Ishikawa (cell line): ENCODE results near the gene RREB1.

ENCODE experiments used
- CEBPB ChIP-seq: IDR thresholded peaks from 2 replicates; pipeline ENCODE4 v1.6.1; 2012
- CREB1 ChIP-seq: IDR thresholded peaks from 2 replicates; pipeline ENCODE4 v1.6.1; 2012; ENCODE audit warnings: low read depth
- EGR1 ChIP-seq: IDR thresholded peaks from 2 replicates; pipeline ENCODE4 v1.6.1; 2012
- EP300 ChIP-seq: IDR thresholded peaks from 2 replicates; pipeline ENCODE4 v1.6.1; 2012; ENCODE audit warnings: borderline replicate concordance
- FOXM1 ChIP-seq: IDR thresholded peaks from 2 replicates; pipeline ENCODE4 v1.6.1; 2012; ENCODE audit warnings: low read depth, borderline replicate concordance
- NFIC ChIP-seq: IDR thresholded peaks from 2 replicates; pipeline ENCODE4 v1.6.1; 2012
- RAD21 ChIP-seq: IDR thresholded peaks from 2 replicates; pipeline ENCODE4 v1.6.1; 2012; ENCODE audit warnings: low read depth
- TAF1 ChIP-seq: IDR thresholded peaks from 2 replicates; pipeline ENCODE4 v1.6.1; 2012; ENCODE audit warnings: low read depth, mild to moderate bottlenecking
- TCF12 ChIP-seq: IDR thresholded peaks from 2 replicates; pipeline ENCODE4 v1.6.1; 2012; ENCODE audit warnings: low read depth
- TEAD4 ChIP-seq: IDR thresholded peaks from 2 replicates; pipeline ENCODE4 v1.6.1; 2012
- YY1 ChIP-seq: IDR thresholded peaks from 2 replicates; pipeline ENCODE4 v1.6.1; 2012; ENCODE audit warnings: low read depth
- ZBTB7A ChIP-seq: IDR thresholded peaks from 2 replicates; pipeline ENCODE4 v1.6.1; 2012; ENCODE audit warnings: low read depth
- TF ChIP-seq, protein P1 (sequence below): IDR thresholded peaks from 2 replicates; pipeline ENCODE4 v1.6.1; 2012; ENCODE audit warnings: low read depth, mild to moderate bottlenecking
- TF ChIP-seq, protein P2 (sequence below): IDR thresholded peaks from 2 replicates; pipeline ENCODE4 v1.6.1; 2012
- TF ChIP-seq, protein P3 (sequence below): IDR thresholded peaks from 2 replicates; pipeline ENCODE4 v1.6.1; 2012

Gene RREB1

DNA sequence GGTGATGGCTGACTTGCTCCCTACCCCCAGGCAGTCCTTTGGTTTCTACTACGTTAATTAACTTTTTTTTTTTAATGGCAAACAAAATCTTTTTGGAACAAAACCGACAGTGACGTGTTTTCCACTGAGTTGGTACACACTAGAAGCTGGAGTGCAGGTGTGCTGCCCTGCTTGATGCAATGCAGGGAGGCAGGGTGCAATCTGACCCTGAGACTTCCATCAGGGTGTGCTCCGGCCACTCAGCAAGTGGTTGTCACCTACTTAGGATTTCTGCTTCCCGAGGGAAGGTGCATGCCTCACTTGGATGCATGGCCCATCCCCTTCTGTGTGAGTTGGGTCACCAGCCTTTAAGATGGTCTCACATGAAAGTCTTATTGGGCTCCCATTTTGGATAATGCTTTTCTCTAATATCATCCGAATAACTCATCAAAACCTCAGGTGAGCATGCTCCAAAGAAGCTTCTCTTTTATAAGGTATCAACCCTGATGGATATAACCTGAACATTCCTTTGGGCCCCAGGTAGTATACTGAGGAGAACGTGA, 14.0 kb downstream of the RREB1 start:
- TF ChIP-seq TCF12 (no peak), NFIC (no peak), RAD21 (no peak), ZBTB7A (no peak), TAF1 (no peak), YY1 (no peak)
- TF ChIP-seq, protein P1, sequence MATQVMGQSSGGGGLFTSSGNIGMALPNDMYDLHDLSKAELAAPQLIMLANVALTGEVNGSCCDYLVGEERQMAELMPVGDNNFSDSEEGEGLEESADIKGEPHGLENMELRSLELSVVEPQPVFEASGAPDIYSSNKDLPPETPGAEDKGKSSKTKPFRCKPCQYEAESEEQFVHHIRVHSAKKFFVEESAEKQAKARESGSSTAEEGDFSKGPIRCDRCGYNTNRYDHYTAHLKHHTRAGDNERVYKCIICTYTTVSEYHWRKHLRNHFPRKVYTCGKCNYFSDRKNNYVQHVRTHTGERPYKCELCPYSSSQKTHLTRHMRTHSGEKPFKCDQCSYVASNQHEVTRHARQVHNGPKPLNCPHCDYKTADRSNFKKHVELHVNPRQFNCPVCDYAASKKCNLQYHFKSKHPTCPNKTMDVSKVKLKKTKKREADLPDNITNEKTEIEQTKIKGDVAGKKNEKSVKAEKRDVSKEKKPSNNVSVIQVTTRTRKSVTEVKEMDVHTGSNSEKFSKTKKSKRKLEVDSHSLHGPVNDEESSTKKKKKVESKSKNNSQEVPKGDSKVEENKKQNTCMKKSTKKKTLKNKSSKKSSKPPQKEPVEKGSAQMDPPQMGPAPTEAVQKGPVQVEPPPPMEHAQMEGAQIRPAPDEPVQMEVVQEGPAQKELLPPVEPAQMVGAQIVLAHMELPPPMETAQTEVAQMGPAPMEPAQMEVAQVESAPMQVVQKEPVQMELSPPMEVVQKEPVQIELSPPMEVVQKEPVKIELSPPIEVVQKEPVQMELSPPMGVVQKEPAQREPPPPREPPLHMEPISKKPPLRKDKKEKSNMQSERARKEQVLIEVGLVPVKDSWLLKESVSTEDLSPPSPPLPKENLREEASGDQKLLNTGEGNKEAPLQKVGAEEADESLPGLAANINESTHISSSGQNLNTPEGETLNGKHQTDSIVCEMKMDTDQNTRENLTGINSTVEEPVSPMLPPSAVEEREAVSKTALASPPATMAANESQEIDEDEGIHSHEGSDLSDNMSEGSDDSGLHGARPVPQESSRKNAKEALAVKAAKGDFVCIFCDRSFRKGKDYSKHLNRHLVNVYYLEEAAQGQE: no peak
- TF ChIP-seq, protein P2, sequence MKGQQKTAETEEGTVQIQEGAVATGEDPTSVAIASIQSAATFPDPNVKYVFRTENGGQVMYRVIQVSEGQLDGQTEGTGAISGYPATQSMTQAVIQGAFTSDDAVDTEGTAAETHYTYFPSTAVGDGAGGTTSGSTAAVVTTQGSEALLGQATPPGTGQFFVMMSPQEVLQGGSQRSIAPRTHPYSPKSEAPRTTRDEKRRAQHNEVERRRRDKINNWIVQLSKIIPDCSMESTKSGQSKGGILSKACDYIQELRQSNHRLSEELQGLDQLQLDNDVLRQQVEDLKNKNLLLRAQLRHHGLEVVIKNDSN: no peak

DNA sequence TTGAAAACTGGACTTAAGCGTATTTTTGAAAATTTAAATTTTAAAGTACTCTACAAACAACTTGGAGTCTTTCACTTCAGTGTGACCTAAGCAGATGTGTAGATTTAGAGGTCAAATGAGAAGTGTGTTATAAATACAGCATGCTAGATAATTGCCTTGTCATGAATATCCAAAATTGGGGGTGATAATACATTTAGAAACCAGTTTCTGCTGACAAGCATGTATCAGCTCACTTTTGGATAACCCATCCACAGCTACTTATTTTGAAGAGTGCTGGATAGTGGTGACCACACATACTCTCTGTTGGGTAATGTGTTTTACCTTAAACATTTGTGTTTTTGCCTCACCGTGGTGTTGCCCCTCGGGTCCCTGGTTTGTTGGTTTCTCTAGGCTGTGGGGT, 14.9 kb downstream of the RREB1 start:
- TF ChIP-seq FOXM1: no peak
- no peak for TF ChIP-seq CREB1
- TF ChIP-seq CEBPB: no peak
- no peak for TF ChIP-seq NFIC

DNA sequence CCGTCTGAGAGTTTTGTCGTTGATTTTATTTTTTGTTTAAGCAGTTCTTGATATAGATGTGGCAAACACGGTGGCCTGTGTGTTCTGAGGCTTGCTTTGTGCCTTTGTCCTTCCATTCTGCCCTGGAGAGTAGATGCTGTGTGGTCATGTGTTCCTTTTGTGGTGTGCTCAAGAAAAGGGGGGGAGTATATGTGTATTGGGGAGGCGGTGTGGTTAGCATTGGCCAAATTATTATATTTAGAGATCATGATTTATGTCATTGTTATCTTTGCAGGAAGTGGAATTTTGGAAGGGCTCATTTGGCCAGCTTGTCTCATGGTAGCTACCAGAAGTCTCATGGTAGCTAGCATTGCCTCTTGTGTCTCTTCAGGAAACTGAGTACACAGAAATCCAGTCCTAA, 16.4 kb downstream of the RREB1 start:
- TF ChIP-seq NFIC (no peak), TEAD4 (no peak), TCF12 (no peak), CEBPB (no peak), EP300 (no peak), TAF1 (no peak), YY1 (no peak)
- TF ChIP-seq, protein P3, sequence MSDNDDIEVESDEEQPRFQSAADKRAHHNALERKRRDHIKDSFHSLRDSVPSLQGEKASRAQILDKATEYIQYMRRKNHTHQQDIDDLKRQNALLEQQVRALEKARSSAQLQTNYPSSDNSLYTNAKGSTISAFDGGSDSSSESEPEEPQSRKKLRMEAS: no peak
- TF ChIP-seq, protein P2: no peak

DNA sequence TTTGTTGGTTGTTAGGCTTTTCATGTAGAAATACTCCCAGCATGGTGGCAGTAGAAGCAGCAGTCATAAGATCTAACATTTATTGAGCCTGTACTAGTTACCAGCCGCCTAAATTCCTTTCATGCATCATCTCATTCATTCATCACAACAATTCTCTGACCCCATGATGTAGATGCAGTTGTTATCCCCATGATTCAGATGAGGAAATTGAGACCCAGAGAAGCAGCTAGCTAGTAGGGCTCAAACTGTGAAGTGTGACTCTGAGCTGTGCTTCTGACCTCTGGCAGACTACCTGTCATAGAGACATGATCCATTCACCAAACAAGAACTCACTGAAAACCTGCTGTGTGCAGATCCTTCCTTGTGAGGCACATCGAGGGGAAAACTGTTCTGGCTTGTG, 16.9 kb downstream of the RREB1 start:
- no peak for TF ChIP-seq EGR1
- no peak for TF ChIP-seq NFIC
- no peak for TF ChIP-seq FOXM1
- TF ChIP-seq YY1: no peak
- no peak for TF ChIP-seq CREB1
- no peak for TF ChIP-seq RAD21
- no peak for TF ChIP-seq ZBTB7A
- TF ChIP-seq TCF12: no peak

DNA sequence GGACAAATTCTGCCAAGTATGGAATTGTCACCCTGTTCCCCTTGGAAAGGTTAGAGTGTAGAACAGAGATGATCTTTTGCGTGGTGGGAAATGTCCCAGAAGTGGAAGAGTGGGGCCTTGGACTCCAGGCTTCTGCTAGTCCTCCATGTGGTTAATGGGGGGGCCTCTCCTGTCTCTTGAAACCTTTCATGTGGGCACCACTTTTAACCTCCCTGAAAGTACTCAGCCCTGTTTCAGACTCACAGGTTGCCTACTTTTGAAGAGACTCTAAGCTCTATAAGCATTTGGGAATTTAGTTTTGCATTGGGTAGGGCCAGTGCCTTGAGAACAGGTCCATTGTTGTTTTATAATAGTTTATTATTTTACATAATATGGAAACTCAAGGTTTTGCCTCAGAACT, 17.5 kb downstream of the RREB1 start:
- TF ChIP-seq, protein P1: no peak
- TF ChIP-seq CREB1 (no peak), TAF1 (no peak), NFIC (no peak), TEAD4 (no peak), CEBPB (no peak), YY1 (no peak), ZBTB7A (no peak), EGR1 (no peak), RAD21 (no peak), FOXM1 (no peak), TCF12 (no peak)
- TF ChIP-seq, protein P3: no peak
- TF ChIP-seq, protein P2: no peak

DNA sequence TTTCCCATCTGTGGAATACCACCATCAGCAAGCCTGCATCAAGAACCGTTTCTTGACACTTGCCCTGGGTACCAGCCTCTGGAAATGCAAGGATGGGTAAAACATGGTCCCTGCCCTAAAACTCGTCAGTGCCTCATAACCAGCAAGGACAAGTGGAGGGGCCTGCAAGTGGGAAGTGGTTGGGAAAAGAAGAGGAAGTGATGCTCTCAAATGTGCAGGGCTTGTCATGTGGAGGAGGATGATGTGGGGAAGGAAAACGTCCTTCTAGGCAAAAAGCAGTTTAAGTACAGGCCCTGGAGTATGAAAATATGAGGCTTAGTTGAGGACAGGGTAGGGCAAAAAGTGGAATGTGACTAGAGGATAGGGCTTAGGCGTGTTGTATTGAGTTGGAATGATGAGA, 19.0 kb downstream of the RREB1 start:
- no peak for TF ChIP-seq ZBTB7A
- no peak for TF ChIP-seq CEBPB
- no peak for TF ChIP-seq EP300
- TF ChIP-seq TAF1: no peak
- no peak for TF ChIP-seq EGR1
- TF ChIP-seq YY1: no peak
- TF ChIP-seq, protein P3: no peak
- TF ChIP-seq, protein P1: no peak
- TF ChIP-seq TEAD4: no peak
- TF ChIP-seq FOXM1: no peak
- TF ChIP-seq, protein P2: no peak
- TF ChIP-seq NFIC: no peak
- no peak for TF ChIP-seq RAD21
- no peak for TF ChIP-seq CREB1
- no peak for TF ChIP-seq TCF12
